IgD-negative memory B cell (primary cell): ENCODE data around the gene AKAP11. TPM values are rescaled to one million over a fixed set of nuclear protein-coding genes. Genes with fewer than 3 reads are reported as not detected.

Experiments used
- H3K27ac Mint-ChIP-seq, 3 donors: one replicate each; pipeline ENCODE4 v1.8.0; 2020 to 2022; ENCODE audit warnings: mild to moderate bottlenecking in 3 of 3, mixed read lengths in 3 of 3, moderate library complexity in 1 of 3
- H3K27me3 Mint-ChIP-seq: one replicate; pipeline ENCODE4 v1.8.0; 2021; ENCODE audit warnings: mixed read lengths
- H3K36me3 Mint-ChIP-seq: one replicate; pipeline ENCODE4 v1.8.0; 2020; ENCODE audit warnings: mild to moderate bottlenecking, mixed read lengths
- H3K4me1 Mint-ChIP-seq, 3 donors: one replicate each; pipeline ENCODE4 v1.8.0; 2020 to 2022; ENCODE audit warnings: mixed read lengths in 3 of 3, mild to moderate bottlenecking in 1 of 3
- H3K4me3 Mint-ChIP-seq, 4 donors: one replicate each; pipeline ENCODE4 v1.8.0; 2020 to 2022; ENCODE audit warnings: mild to moderate bottlenecking in 4 of 4, mixed read lengths in 4 of 4, moderate library complexity in 3 of 4
- H3K9me3 Mint-ChIP-seq, 3 donors: one replicate each; pipeline ENCODE4 v1.8.0; 2020 to 2021; ENCODE audit warnings: mixed read lengths in 3 of 3, mild to moderate bottlenecking in 1 of 3
- polyA plus RNA-seq: library from polyadenylated mRNA; unstranded; fragments of 300-500 nt; fragmentation: Illumina TruSeq; gene quantifications from one replicate; pipeline ENCODE4 v1.2.3, GENCODE V29; 2021

AKAP11 gene
- polyA plus RNA-seq, 1 donor from 2014 or later = 6.1 TPM

GRCh38 chr13:42364613-42365000, 92.7 kb downstream of the AKAP11 start:
- no peak overlapping the region for H3K4me3 Mint-ChIP-seq
- H3K36me3 Mint-ChIP-seq = no peaks in the 10 kb centered on the region
- no peaks in the 10 kb centered on the region for H3K9me3 Mint-ChIP-seq
- no peak overlapping the region for H3K27ac Mint-ChIP-seq
- H3K4me1 Mint-ChIP-seq = peaks cover 12 to 17% (median 13%) of the 10 kb centered on the region in 3 donors
- no peaks in the 10 kb centered on the region for H3K27me3 Mint-ChIP-seq

GRCh38 chr13:42367831-42368230, 95.9 kb downstream of the AKAP11 start:
- H3K27ac Mint-ChIP-seq = no peak overlapping the region
- H3K4me3 Mint-ChIP-seq = no peak overlapping the region

GRCh38 chr13:42369071-42369797, 97.3 kb downstream of the AKAP11 start:
- peaks cover 5% of the 10 kb centered on the region for H3K36me3 Mint-ChIP-seq
- peak overlapping the region in 1 of 4 donors; percentile 15 for H3K4me3 Mint-ChIP-seq
- H3K27ac Mint-ChIP-seq = peak overlapping the region in 1 of 3 donors; percentile 50
- H3K4me1 Mint-ChIP-seq = peaks cover 11 to 19% (median 14%) of the 10 kb centered on the region in 3 donors
- H3K9me3 Mint-ChIP-seq = no peaks in the 10 kb centered on the region
- peaks cover 2% of the 10 kb centered on the region for H3K27me3 Mint-ChIP-seq

More at GRCh38 chr13:42367831-42368230, 95.9 kb downstream of the AKAP11 start:
- peaks cover 11 to 19% (median 14%) of the 10 kb centered on the region in 3 donors for H3K4me1 Mint-ChIP-seq
- H3K9me3 Mint-ChIP-seq = no peaks in the 10 kb centered on the region
- peaks cover 5% of the 10 kb centered on the region for H3K36me3 Mint-ChIP-seq
- peaks cover 2% of the 10 kb centered on the region for H3K27me3 Mint-ChIP-seq

- Mint-ChIP-seq H3K36me3 (peaks cover 5% of the 10 kb centered on the region), H3K4me1 (peaks cover 9 to 19% (median 14%) of the 10 kb centered on the region in 3 donors), H3K27me3 (peaks cover 2% of the 10 kb centered on the region), H3K27ac (no peak overlapping the region), H3K4me3 (peak overlapping the region in 1 of 4 donors; percentile 33), H3K9me3 (no peaks in the 10 kb centered on the region)
Observed at GRCh38 chr13:42370229-42370628, 98.3 kb downstream of the AKAP11 start.

Other genes with a start within 250 kb of the AKAP11 start
- gene DGKH, start 223.5 kb upstream of the AKAP11 start, polyA plus RNA-seq = 0.03 TPM